ENCODE results near the gene GSKIP. TPM values are rescaled to one million over a fixed set of nuclear protein-coding genes. Genes with fewer than 3 reads are reported as not detected.

The GSKIP gene
- total and polyA plus RNA-seq, 2 experiments from 2014 or later, result 34.0 to 46.6 TPM

- H3K36me3 ChIP-seq (replicated peaks; ENCODE audit: insufficient read depth, low read depth), result no peaks in the 10 kb centered on the region
- no peaks in the 10 kb centered on the region for H3K79me2 ChIP-seq
- no peaks in the 10 kb centered on the region for H3K4me1 ChIP-seq (ENCODE audit: insufficient read depth)
- no peak overlapping the region for H2AFZ ChIP-seq
- H3K9me3 ChIP-seq (ENCODE audit: low read depth), result no peaks in the 10 kb centered on the region
- H3K4me3 ChIP-seq, result no peak overlapping the region
- H4K20me1 ChIP-seq (ENCODE audit: insufficient read depth, poor library complexity, severe bottlenecking), result no peaks in the 10 kb centered on the region
- no peak for DNase-seq (ENCODE audit: low spot score)
- no peak overlapping the region for H3K27ac ChIP-seq
- no peaks in the 10 kb centered on the region for H3K9me2 ChIP-seq (replicated peaks; ENCODE audit: insufficient read depth)
- WGBS (ENCODE audit: low lambda C conversion rate, missing lambda C conversion rate), result 100% methylated on average over 1 of the region's 1 CpG
- no peak for TF ChIP-seq CTCF (IDR thresholded peaks at IDR 0.05; ENCODE audit: poor library complexity)
- no peaks in the 10 kb centered on the region for H3K27me3 ChIP-seq
- no peak overlapping the region for H3K4me2 ChIP-seq
Observed at GRCh38 chr14:96320605-96321004, 42.7 kb upstream of the GSKIP start.

GRCh38 chr14:96324219-96324618, 39.1 kb upstream of the GSKIP start:
- Histone ChIP-seq H3K4me3 (no peak overlapping the region), H3K4me2 (no peak overlapping the region), H3K4me1 (ENCODE audit: insufficient read depth) (no peaks in the 10 kb centered on the region), H3K9me3 (ENCODE audit: low read depth) (no peaks in the 10 kb centered on the region), H3K27ac (no peak overlapping the region), H3K36me3 (replicated peaks; ENCODE audit: insufficient read depth, low read depth) (no peaks in the 10 kb centered on the region), H3K27me3 (no peaks in the 10 kb centered on the region), H4K20me1 (ENCODE audit: insufficient read depth, poor library complexity, severe bottlenecking) (no peaks in the 10 kb centered on the region), H3K9me2 (replicated peaks; ENCODE audit: insufficient read depth) (no peaks in the 10 kb centered on the region), H2AFZ (no peak overlapping the region), H3K79me2 (no peaks in the 10 kb centered on the region)
- no peak for DNase-seq (ENCODE audit: low spot score)
- no peak for TF ChIP-seq EZH2phosphoT487 (IDR thresholded peaks at IDR 0.05; ENCODE audit: low read depth, severe bottlenecking, unreplicated experiment)
- no peak for TF ChIP-seq EZH2 (IDR thresholded peaks at IDR 0.05; ENCODE audit: borderline replicate concordance)
- TF ChIP-seq CTCF (IDR thresholded peaks at IDR 0.05; ENCODE audit: poor library complexity), result no peak
- WGBS (ENCODE audit: low lambda C conversion rate, missing lambda C conversion rate), result 96% methylated on average over 7 of the region's 7 CpGs

GRCh38 chr14:96338551-96338950, 24.8 kb upstream of the GSKIP start:
- 95% methylated on average over 1 of the region's 1 CpG for WGBS (ENCODE audit: low lambda C conversion rate, missing lambda C conversion rate)
- no peaks in the 10 kb centered on the region for H3K4me1 ChIP-seq (ENCODE audit: insufficient read depth)

More at GRCh38 chr14:96338551-96338950, 24.8 kb upstream of the GSKIP start:
- H3K36me3 ChIP-seq (replicated peaks; ENCODE audit: insufficient read depth, low read depth), result peaks cover 4% of the 10 kb centered on the region
- TF ChIP-seq CTCF (IDR thresholded peaks at IDR 0.05; ENCODE audit: poor library complexity) (no peak), EZH2 (IDR thresholded peaks at IDR 0.05; ENCODE audit: borderline replicate concordance) (no peak), EZH2phosphoT487 (IDR thresholded peaks at IDR 0.05; ENCODE audit: low read depth, severe bottlenecking, unreplicated experiment) (no peak)
- no peak overlapping the region for H3K27ac ChIP-seq
- no peaks in the 10 kb centered on the region for H3K79me2 ChIP-seq
- DNase-seq (ENCODE audit: low spot score), result no peak
- H3K27me3 ChIP-seq, result no peaks in the 10 kb centered on the region
- H2AFZ ChIP-seq, result no peak overlapping the region
- H3K4me3 ChIP-seq, result no peak overlapping the region
- no peaks in the 10 kb centered on the region for H3K9me2 ChIP-seq (replicated peaks; ENCODE audit: insufficient read depth)
- no peaks in the 10 kb centered on the region for H4K20me1 ChIP-seq (ENCODE audit: insufficient read depth, poor library complexity, severe bottlenecking)
- no peaks in the 10 kb centered on the region for H3K9me3 ChIP-seq (ENCODE audit: low read depth)
- H3K4me2 ChIP-seq, result no peak overlapping the region
